KG1 (cell line): Measurements from ENCODE around the gene NXF1.
"Not testable (repeated sequence)": the region's sequence is repeated elsewhere in the genome, so short reads cannot be mapped to it uniquely, and the experiment has no call there.

ENCODE experiments used
- DNase-seq: peaks from one replicate; lab custom pipeline; 2025; lab: John Stamatoyannopoulos, UW

NXF1 gene

DNA sequence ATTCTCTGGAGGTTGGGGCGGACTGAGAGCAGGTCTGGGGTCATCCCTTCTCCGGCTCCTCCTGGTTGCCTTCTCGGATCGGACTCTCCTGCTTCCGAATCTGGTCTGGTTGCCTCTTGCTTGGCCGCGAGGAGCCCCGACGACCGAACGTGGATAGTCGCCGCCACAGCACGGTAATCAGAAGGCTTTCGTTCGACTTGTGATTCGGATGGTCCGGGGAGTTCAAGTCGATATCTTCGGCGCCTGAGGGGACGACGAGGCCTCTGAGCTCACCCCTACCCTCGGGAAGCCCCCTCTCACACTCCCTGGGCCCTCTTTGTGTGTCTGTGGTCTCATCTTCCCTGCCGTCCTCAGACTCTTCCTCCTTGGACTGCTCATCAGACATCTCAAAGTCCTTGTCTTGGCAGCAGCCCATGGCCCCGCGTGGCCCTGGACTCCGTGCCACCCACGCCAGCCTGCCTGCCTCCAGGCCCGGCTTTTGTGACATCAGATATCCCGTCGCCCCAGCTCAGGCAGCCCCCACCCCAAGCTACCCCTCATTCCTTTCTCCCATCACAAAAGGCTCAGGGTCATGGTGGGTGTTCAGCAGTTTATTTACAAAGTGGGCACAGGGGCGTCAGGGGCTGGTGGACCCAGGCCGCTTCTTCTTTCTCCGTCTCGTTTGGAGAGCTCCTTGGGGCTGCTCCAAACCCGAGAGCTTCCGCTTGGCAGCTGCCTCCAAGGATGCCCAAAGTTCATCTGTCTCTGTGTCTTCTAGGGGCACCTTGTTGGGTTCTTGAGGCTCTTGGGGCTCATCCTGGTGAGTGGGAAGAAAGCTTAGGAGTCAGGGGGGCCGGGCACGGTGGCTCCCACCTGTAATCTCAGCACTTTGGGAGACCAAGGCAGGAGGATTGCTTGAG, 27.3 kb upstream of the NXF1 start, which contains the start of gene TEX54:
TSS of gene TEX54 (minus strand) at position 506 of the 899 bp plus-strand sequence.
- DNase-seq = no peak

DNA sequence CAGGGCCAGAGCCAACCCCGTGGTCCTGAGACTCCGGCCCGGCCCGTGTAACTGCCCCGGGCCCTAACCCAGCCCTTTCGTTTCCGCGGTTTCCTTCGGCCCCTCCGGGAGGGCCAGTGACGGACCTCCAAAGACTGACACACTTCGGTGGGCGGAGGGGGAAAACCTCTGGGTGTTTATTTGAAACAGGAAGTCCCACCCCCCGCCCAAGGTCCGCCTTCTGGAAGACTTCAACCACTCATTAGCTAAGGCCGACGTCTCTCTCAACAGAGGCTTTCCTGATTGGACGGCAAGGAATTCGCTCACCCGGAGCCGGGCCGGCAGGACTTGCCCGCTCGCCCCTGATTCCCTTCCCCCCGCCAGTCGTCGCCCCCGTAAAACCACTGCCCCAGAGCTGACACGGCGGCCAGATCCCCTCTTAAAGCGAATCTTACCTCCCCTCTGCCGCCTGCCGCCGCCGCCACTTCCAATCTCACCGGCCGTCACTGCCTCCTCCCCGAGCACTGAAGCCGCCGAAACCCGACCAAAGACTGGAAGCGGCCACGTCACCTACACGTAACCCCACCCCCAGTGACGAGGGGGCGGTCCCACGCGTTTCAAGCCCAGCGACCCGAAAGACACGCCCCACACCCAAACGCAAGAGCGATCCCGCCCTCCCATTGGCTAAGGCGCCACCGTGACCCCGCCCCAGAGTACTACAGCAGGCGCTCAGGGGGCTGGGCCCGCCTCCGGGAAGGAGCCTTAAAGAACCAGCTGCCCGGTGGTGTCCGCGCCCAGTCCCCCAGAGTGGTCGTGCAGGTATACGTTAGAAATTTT, 26.5 kb upstream of the NXF1 start, which contains the start of gene STX5:
TSS of gene STX5 (minus strand) at position 532 of the 816 bp plus-strand sequence. CDS start 808 bp downstream, outside the sequence.
- peak; percentile 100 for DNase-seq

DNA sequence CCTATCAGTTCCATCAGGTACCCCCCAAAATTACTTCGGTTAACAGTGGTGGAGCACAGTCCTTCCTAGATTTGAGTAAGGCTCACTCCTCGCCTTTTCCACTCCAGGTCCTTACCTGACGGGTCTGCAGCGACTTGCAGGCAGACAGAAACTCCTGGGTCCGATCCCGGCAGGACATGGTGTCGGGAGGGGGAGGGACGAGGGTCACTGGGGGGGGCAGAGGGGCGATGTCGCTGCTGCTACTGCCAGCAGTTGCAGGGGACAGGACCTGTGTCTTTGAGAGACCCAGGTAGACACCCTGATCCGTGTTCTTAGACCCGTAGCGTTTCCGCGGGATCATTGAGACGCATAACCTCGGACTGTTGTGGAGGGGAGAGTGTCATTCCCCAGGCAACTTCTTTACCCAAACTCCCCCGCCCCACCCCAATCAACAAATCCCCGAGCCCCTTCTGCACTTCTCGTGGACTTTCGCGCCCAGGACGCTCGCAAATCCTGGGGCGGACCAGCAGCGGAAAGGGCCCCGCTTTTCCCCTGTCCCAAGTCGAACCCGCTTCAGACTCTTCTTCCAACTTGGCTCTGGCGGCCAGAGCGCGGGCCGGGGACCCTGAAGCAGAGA, 25.8 kb upstream of the NXF1 start:
- DNase-seq = no peak

DNA sequence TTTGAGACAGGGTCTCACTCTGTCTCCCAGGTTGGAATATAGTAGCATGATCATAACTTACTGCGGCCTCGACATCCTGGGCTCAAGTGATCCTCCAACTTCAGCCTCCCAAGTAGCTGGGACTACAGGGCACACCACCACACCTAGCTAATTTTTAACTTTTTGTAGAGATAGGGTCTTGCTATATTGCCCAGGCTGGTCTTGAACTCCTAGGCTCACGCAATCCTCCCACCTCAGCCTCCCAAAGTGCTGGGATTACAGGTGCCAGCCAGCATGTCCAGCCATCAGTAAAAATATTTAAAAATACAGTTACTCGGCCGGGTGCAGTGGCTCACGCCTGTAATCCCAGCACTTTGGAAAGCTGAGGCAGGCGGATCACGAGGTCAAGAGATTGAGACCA, 22.9 kb upstream of the NXF1 start:
- DNase-seq = not testable (repeated sequence)

DNA sequence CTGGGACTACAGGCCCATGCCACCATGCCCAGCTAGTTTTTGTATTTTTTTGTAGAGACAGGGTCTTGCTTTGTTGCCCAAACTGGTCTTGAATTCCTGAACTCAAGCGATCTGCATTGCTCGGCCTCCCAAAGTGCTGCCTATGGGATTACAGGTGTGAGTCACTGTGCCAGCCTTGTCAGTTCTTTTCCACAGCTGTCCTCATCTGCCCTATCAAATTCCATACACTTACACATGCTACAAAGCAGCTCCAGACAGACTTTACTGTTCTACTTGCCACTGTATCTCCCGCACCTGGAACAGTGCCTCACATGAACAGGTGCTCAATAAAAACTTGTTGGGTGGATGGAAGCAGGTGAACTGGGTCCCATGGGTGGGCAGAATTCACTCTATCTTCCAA, 18.4 kb upstream of the NXF1 start:
- DNase-seq = no peak

DNA sequence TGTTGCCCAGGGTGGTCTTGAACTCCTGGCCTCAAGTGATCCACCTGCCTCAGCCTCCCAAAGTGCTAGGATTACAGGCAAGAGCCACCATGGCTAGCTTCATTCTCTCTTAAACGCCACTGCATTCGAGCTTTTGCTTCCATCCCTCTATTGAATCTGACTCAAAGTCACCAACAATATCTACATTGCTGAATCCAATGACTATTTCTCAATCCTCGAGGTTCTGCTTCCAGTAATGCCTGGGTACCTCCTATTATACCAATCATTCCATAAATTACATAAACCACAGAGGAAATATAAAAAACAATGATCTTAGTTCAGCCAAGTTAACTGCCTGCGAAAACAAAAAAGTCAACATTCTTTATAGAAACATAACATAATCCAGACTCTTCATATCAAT, 11.9 kb upstream of the NXF1 start:
- DNase-seq = no peak

DNA sequence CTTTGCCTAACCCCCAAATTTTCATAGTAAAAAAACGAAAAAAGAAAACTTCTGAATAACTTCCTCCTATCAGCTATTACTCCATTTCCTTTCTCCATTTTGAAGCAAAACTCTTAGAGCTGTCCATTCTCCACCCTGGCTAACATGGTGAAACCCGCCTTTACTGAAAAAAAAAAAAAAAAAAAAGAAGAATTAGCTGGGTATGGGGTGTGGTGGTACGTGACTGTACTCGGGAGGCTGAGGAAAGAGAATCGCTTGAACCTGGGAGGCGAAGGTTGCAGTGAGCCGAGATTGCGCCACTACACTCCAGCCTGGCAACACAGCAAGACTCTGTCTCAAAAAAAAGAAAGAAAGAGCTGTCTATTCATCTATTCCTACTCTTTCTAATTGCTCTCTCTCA, 11.3 kb upstream of the NXF1 start:
- no peak for DNase-seq

DNA sequence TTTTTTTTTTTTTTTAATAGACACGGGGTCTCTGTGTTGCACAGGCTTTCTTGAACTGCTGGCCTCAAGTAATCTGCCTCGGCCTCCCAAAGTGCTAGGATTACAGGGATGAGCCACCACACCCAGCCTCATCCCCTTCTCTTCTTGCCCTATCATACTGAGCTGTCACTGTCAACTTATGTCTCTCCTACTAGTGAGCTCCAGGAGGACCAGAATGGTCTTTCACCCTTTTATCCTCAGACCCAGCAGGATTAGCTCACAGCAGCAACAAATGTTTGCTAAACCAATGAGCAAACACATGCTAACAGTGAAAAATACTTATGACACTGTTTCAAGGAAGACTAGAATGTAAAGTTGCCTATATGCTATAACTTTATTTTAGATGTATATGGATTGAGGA, 6.4 kb upstream of the NXF1 start:
- DNase-seq = no peak

DNA sequence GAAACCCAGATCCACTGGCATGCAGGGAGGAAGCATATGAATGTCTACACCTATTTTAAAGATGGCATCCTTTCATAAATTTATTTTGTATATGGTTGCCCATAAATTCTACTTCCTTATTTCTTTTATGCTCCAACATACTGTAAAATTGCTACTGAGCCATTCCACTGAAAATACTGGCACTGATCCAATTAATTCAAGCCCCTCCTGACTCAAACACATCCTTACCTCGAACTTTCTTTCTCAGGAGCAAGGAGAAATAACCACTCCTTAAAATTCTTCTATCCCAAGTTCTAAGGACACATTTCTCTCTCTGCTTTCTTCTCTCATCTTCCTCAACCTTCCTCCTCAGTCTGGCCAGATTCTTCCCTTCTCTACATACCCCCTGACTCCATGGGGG, 5.5 kb upstream of the NXF1 start:
- DNase-seq = no peak

DNA sequence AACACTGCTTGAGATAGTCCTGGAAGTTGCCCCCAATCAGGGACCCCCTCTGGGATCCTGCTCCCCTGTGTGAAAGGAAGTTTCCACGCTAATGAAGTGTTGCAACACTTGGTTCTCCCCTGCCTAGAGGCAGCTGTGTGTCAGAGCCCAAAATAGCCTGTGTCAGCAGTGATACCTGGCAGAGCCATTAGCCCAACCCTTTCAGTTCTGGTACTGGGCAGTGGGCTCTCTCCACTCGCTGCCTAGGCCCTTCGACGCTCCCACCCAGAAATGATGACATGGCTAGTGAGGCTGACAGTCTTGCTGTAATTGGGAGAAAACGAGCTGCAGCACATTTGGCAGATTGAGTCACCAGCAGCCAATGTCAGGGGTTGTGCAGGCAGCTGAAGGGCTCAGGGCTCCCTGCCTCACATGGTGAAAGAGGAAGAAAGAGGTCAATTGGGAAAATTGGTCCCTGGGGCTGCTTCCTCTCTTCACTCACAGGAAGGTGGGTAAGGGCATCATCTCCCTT, 1.4 kb upstream of the NXF1 start:
- DNase-seq = no peak

DNA sequence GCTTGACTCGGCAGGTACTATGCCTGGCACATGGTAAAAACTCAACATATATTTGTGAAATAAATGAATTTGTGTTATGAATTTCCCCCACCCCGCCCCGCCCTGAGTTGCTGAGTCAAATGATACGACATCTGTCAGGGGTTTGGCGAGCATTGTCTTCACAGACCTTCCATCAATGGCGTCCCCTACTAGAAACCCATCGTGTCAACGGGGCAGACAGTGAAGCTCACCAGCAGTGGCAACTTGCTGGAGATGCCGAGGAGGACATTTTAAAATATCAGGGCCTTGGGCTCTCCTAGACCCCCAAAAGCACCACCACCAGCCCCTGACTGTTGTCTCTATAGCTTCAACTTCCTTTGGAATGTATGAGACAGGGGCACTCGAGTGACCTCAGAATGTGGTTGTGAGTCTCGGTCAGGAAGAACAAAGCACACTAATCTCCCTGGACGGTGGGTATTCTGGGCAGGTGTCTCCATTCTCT, 761 bp upstream of the NXF1 start:
- peak; percentile 77 for DNase-seq

DNA sequence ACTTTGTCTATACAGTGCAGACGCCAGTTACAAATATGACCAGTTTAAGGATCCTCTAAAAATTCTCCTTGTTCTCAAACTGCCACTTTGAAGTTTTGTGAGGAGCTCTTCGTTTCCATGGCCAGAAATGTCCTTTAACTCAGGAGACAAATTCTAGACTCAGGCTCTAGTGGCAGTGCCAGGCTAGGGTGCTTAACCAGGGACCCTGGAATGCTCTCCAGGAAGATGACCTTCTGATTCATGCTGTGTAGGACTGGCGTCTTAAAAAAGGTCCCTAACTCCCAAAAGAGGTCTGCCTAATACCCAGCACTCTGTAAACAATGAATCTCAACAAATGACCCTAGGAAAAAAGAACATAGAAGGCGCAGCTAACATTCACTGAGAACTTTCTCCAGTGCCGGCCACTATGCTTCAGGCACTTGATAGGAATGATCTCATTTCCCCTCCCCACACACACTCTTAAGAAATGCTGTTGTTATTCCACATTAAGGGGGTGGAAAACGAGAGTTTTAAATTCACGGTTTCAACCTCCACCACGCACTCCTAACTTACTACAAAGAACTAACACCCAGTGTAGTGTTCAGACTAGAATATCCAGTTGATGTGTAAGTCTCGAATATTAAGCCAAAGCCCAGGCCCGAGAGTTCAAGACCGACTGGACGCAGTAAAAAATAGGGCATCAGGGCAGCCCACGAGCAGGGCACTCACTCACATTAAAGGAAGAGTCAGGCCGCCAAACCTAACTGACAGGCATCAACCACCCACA, 747 bp downstream of the NXF1 start:
- no peak for DNase-seq

DNA sequence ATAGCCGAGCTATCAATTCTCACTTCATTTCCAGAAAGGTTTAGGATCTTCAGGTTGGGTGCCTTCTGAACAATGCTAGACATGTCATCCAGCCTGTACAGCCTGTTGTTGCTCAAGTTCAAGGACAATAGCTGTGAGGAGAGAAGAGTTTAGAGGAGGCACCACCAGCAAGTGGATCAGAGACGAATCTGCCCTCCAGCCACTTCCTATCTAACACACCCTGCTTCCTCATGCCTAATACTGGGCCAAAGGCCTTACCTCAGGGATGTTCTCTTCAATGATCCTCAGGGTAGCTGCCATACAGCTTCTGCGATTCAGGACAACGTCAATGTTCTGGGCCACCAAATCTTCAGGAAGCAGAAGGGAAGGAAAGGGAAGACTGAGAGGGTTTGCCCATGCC, 4.2 kb downstream of the NXF1 start:
- no peak for DNase-seq

DNA sequence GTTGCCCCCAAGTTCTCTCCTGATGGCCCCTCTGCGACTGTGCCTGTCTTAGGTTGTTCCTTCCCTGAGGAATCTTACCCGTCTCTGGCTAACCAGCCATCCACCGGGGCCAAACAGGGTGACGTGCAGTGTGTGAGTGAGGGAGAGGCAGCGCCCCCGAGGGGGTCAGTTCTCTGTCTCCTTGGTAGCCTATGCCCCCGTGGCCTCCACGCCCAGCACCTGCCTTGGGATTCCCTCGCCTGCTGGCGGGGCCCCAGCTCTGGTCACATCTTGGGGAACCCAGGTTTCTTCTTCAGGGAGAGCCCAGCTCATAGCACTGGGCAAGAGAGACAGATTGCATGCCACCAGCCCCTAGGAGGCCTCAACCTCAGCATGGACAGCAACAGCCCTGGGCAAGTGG, 5.8 kb downstream of the NXF1 start:
- no peak for DNase-seq

DNA sequence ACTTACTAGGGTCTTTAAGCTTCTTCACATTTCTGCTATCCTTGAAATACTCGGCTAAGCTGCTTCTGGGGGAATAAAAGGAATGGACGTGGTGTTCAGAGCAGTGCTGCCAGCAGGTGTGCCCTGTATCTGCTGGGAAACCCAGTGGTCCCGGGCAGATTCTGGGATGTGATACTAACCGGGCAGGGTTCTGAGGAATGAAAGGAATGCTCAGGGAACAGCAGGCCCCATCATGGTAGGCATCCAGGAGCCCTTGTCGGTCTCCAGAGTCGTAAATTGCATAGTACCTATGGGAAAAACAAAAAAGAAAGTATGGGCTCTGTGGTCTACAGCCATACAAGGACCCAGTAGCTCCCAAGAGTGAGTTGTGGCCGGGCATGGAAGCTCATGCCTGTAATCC, 9.0 kb downstream of the NXF1 start:
- no peak for DNase-seq

DNA sequence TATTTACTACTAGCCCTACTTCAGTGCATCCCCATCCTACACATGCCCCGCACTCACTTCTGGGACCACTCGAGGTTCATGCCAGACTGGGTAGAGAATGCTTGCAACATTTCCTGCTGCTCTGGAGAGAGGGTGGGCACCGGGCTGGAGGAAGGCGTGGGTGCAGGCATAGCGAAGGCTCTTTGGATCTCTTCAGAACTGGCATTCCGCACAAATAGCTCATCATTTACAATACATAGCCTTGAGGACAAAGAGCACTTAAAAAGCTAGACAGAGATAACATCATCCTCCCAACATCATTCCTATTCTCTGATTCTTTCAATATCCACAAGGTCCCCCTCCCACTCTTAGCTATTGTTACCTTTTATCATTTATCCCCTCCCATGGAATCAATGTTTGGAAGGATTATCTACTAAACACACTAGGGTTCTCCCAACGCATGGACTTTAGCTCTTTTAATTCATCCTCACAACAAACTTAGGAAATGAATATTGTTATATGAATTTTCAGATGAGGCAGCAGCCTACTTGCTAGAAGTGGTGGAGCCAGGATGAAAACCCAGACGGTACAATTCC, 11.0 kb downstream of the NXF1 start:
- DNase-seq = no peak

DNA sequence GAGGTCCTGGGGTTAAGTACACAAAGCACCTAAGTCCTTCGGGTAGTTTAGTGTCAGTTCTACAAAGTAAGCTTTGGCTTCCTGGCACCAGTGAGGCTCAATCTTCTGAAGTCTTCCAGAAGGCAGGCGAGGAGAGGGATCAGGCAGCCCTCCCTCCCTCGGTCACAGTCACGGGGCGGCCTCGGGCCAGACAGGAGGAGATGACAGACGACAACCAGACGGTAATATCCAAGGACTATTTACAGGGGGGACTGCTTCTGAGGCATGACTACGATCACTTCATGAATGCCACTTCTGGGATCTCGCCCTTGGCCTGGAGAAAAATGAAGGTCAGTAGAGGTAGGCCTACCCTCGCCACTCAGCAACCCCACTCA, 13.1 kb downstream of the NXF1 start:
- DNase-seq = no peak

DNA sequence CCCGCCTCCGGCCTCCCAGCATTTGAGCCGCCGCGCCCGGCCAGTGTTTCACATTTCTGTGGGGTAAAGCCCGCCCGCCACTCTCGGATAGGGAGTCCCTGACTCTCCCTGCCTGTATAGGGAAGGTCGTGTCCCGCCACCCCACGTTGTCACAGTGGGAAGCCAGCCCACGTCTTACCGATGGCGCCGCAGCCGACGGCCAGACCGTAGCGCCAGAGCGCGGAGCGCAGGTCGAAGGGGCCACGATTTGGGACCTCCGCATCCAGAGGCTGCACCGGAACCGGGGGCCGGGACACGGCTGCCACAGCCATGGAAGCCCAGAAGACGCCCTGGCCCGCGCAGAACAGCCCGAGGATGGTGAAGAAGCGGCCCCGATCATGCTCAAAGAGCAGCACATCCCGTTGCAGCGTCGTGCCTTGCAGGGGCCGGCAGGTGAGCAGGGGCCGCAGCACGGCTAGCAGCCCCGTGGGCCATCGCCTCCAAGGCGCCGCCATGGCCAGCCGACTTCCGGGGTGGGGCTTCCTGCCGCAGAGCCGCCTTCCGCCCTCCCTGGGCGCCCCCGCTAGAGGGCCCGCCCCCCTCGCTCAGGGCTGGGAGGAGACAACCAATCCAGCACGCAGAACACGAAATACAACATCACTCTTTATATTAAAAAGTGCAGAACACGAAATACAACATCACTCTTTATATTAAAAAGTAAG, 13.6 kb downstream of the NXF1 start, which contains the start of gene TMEM223:
TSS of gene TMEM223 (minus strand) at position 506 of the 701 bp plus-strand sequence. CDS start at position 494, 12 bp downstream.
- peak; percentile 95 for DNase-seq

DNA sequence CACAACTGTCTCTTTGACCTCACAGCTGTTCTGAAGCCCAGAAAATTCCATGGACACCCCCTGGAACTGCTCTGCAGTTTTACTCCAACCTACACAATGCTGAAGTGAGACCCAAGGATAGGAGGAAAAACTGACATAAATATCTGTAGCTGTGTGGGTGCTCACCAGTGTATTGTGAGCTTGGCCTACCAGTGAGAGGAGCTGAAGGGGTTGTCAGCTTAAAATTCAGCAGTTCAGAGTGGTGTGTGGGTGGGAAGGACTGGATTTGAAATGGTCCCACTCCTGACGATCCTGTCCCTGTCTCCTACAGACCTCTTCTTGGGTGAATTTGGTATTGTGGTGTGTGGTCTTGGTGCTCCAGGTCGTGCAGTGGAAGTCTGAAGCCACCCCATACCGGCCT, 15.7 kb downstream of the NXF1 start:
- no peak for DNase-seq

DNA sequence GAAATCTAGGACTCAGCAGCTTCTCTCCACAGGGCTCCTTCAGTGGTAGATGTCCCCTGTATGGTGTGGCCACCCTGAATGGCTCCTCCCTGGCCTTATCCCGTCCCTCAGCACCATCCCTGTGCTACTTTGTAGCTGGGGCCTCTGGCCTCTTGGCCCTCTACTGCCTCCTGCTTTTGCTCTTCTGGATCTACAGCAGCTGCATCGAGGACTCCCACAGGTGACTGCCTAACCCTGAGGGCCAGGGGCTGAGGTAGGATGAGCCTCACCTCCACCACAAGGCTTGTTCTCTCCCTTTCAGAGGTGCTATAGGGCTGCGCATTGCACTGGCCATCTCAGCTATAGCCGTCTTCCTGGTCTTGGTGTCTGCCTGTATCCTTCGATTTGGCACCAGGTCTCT, 16.2 kb downstream of the NXF1 start:
- no peak for DNase-seq
